HCT116 (cell line): Measurements from ENCODE around the gene NECAB3. TPM values are rescaled to one million over a fixed set of nuclear protein-coding genes. Genes with fewer than 3 reads are reported as not detected.

Source experiments
- ATAC-seq: fragments of 200-7000 bp; cut with Tn5 transposase; 2 replicates; pipeline ENCODE4 v1.9.1; 2020; ENCODE audit warnings: mild to moderate bottlenecking, moderate library complexity
- BruUV-seq: library from RNA; stranded (reverse); fragments of 400-500 nt; replicated peaks from 2 replicates; lab custom pipeline; 2021; lab: Mats Ljungman, UMichigan
- CTCF ChIA-PET: fragments of 300-600 bp; sonication (Branson Sonifier 250); formaldehyde crosslinking; loops from one replicate; lab custom pipeline; 2021; ENCODE audit warnings: antibody characterized with exemption; lab: Charles Lee
- POLR2A ChIA-PET: fragments of 300-600, 350-600 bp; sonication (Branson Sonifier 250); formaldehyde crosslinking; loops from one replicate; lab custom pipeline; 2021; ENCODE audit warnings: antibody characterized with exemption; lab: Charles Lee
- RAD21 ChIA-PET, 2 experiments: fragments of 300-600 bp; sonication (Branson Sonifier 250); formaldehyde crosslinking; loops; one replicate each; lab custom pipeline; 2023; ENCODE audit warnings: low total read pairs in 2 of 2; ENCODE audit not compliant: uncharacterized antibody in 2 of 2, unreplicated experiment in 2 of 2, low non-redundant PET in 1 of 2; lab: Charles Lee
- DNase-seq: peaks from one replicate; pipeline ENCODE4 v3.0.0-alpha.2; 2010; ENCODE audit warnings: low read depth, low spot score
- H2AFZ ChIP-seq: fragments of 200-600 bp; shearing (Covaris generic), sonication (generic); 2 replicates; pipeline ENCODE4 v1.6.1; 2017; ENCODE audit warnings: low read depth, mixed run types, mixed read lengths, antibody characterized with exemption, low read length; ENCODE audit not compliant: poor library complexity, severe bottlenecking
- H3K27ac ChIP-seq: 2 replicates; pipeline ENCODE4 v1.5.1; 2012; ENCODE audit warnings: low read depth, low read length
- H3K27me3 ChIP-seq: fragments of 200-600 bp; sonication (generic); 2 replicates; pipeline ENCODE4 v1.6.1; 2016; ENCODE audit warnings: mixed run types, low read length, mixed read lengths; ENCODE audit not compliant: insufficient read depth
- H3K36me3 ChIP-seq, 2 experiments: fragments of 200-500 bp in 1 of 2; fragments of 200-600 bp in 1 of 2; sonication (Bioruptor generic) in 1 of 2; sonication (generic) in 1 of 2; 2 replicates each; pipeline versions ENCODE4 v1.5.1 to v1.6.1; 2014 to 2016; ENCODE audit warnings: low read length in 2 of 2, inconsistent platforms in 1 of 2, mixed read lengths in 1 of 2, mixed run types in 1 of 2; ENCODE audit not compliant: insufficient read depth in 2 of 2, control insufficient read depth in 1 of 2
- H3K4me1 ChIP-seq, 2 experiments: fragments of 200-600 bp in 1 of 2; sonication (generic) in 1 of 2; 2 replicates each; pipeline versions ENCODE4 v1.5.1 to v1.6.1; 2012 to 2017; ENCODE audit warnings: low read length in 2 of 2, inconsistent platforms in 1 of 2, mild to moderate bottlenecking in 1 of 2, mixed read lengths in 1 of 2, mixed run types in 1 of 2, moderate library complexity in 1 of 2; ENCODE audit not compliant: insufficient read depth in 2 of 2, control insufficient read depth in 1 of 2
- H3K4me2 ChIP-seq: fragments of 200-600 bp; sonication (generic); 2 replicates; pipeline ENCODE4 v1.6.1; 2017; ENCODE audit warnings: mixed run types, low read length, mixed read lengths
- H3K4me3 ChIP-seq, 2 experiments: fragments of 200-600 bp in 1 of 2; sonication (generic) in 1 of 2; replicated peaks in 1 of 2; 2 replicates each; pipeline ENCODE4 v1.5.1; 2011 to 2016; ENCODE audit warnings: low read length in 2 of 2, control low read depth in 1 of 2, low read depth in 1 of 2, mild to moderate bottlenecking in 1 of 2, mixed read lengths in 1 of 2, mixed run types in 1 of 2
- H3K79me2 ChIP-seq: fragments of 200-600 bp; sonication (generic); 2 replicates; pipeline ENCODE4 v1.6.1; 2017; ENCODE audit warnings: mild to moderate bottlenecking, mixed run types, low read length, moderate library complexity, mixed read lengths; ENCODE audit not compliant: insufficient read depth
- H3K9ac ChIP-seq: fragments of 200-600 bp; sonication (generic); 2 replicates; pipeline ENCODE4 v1.6.1; 2016; ENCODE audit warnings: low read length, mixed read lengths
- H3K9me2 ChIP-seq: fragments of 200-600 bp; sonication (generic), shearing (Covaris generic); 2 replicates; pipeline ENCODE4 v1.6.1; 2017; ENCODE audit warnings: mixed run types, mild to moderate bottlenecking, moderate library complexity; ENCODE audit not compliant: insufficient read depth
- H3K9me3 ChIP-seq, 2 experiments: fragments of 200-500 bp in 1 of 2; fragments of 200-600 bp in 1 of 2; sonication (Bioruptor generic) in 1 of 2; sonication (generic) in 1 of 2; 2 replicates each; pipeline ENCODE4 v1.6.1; 2014 to 2017; ENCODE audit warnings: low read length in 2 of 2, mixed read lengths in 2 of 2, inconsistent platforms in 1 of 2, low read depth in 1 of 2, mild to moderate bottlenecking in 1 of 2, mixed run types in 1 of 2, moderate library complexity in 1 of 2; ENCODE audit not compliant: control insufficient read depth in 1 of 2, insufficient read depth in 1 of 2
- H4K20me1 ChIP-seq: fragments of 200-600 bp; sonication (generic), shearing (Covaris generic); 2 replicates; pipeline ENCODE4 v1.6.1; 2017; ENCODE audit warnings: mixed run types, mild to moderate bottlenecking, moderate library complexity; ENCODE audit not compliant: insufficient read depth
- ATF3 ChIP-seq: IDR thresholded peaks from 2 replicates; pipeline ENCODE4 v1.6.1; 2012
- CBX3 ChIP-seq: IDR thresholded peaks from 2 replicates; pipeline ENCODE4 v1.6.1; 2012; ENCODE audit warnings: low read depth
- EGR1 ChIP-seq: IDR thresholded peaks from 2 replicates; pipeline ENCODE4 v1.6.1; 2012; ENCODE audit warnings: low read depth
- ELF1 ChIP-seq: IDR thresholded peaks from 2 replicates; pipeline ENCODE4 v1.6.1; 2012; ENCODE audit warnings: low read depth, borderline replicate concordance
- EZH2 ChIP-seq: fragments of 200-600 bp; sonication (generic); IDR thresholded peaks from 2 replicates; pipeline ENCODE4 v1.6.1; 2017; ENCODE audit warnings: antibody characterized with exemption, mixed run types
- FOSL1 ChIP-seq: IDR thresholded peaks from 2 replicates; pipeline ENCODE4 v1.6.1; 2012; ENCODE audit warnings: low read depth
- JUND ChIP-seq: IDR thresholded peaks from 2 replicates; pipeline ENCODE4 v1.6.1; 2012
- POLR2AphosphoS5 ChIP-seq: IDR thresholded peaks from 2 replicates; pipeline ENCODE4 v1.6.1; 2011; ENCODE audit warnings: mild to moderate bottlenecking, low read depth, low read length, moderate library complexity
- RAD21 ChIP-seq: IDR thresholded peaks from 2 replicates; pipeline ENCODE4 v1.6.1; 2012; ENCODE audit warnings: low read depth, mild to moderate bottlenecking
- ZFX ChIP-seq: fragments of 450-650 bp; IDR thresholded peaks from 2 replicates; pipeline ENCODE4 v1.6.1; 2017
- ZNF274 ChIP-seq: fragments of 200-500 bp; sonication (Bioruptor generic); IDR thresholded peaks from 2 replicates; pipeline ENCODE4 v1.6.1; 2014; ENCODE audit warnings: mild to moderate bottlenecking, low read depth, low read length, inconsistent platforms
- intact Hi-C: fragments of 100-400 bp; cut with micrococcal nuclease; formaldehyde crosslinking; loops from 2 replicates; pipeline ENCODE4 v1.10.0; 2022
- total RNA-seq: library from RNA; stranded (reverse); gene quantifications from one replicate; pipeline ENCODE4 v1.2.1, GENCODE V29; 2021; ENCODE audit not compliant: unreplicated experiment
- TF ChIP-seq, protein P1 (sequence below), 3 experiments: fragments of 200-600 bp in 1 of 3; sonication (generic) in 1 of 3; IDR thresholded peaks in 2 of 3; conservative IDR thresholded peaks in 1 of 3; 2 replicates each; pipeline ENCODE4 v1.5.1; 2012 to 2017; ENCODE audit warnings: low read depth in 2 of 3, low read length in 2 of 3, antibody characterized with exemption in 1 of 3, borderline replicate concordance in 1 of 3, control low read depth in 1 of 3, mild to moderate bottlenecking in 1 of 3, mixed read lengths in 1 of 3, mixed run types in 1 of 3, moderate library complexity in 1 of 3; ENCODE audit not compliant: insufficient read depth in 1 of 3
- TF ChIP-seq, protein P2 (sequence below): IDR thresholded peaks from 2 replicates; pipeline ENCODE4 v1.6.1; 2012
- TF ChIP-seq, protein P3 (sequence below): IDR thresholded peaks from 2 replicates; pipeline ENCODE4 v1.6.1; 2011; ENCODE audit warnings: mild to moderate bottlenecking, low read length, moderate library complexity; ENCODE audit not compliant: insufficient replicate concordance; ENCODE audit errors: extremely low read depth

The NECAB3 gene
- total RNA-seq, 1 experiment from 2014 or later: 48.1 TPM

DNA sequence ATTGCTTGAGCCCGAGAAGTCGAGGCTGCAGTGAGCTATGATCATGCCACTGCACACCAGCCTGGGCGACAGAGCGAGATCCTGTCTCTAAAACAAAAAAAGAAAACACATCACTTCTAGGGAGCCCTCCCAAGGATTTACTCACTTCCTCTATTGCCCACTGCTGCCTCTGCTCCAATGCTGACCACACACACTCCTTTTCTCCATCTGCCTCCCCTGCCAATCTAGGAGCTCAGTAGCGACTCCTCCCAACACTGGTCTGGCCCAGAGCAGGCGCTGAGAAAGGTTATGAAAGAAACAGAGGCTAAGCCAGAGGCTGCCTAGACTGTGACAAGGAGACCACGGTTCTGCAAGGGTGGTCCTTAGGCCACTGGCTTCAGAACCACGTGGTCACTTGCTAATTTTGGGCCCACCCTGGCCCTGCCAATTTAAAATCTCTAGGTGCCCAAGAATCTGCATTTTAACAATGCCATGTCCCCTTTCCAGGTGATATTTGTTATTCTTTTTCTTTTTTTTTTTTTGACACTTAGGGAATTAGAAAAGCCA lies 13.2 kb upstream of the NECAB3 start:
- Histone ChIP-seq H2AFZ (peak overlapping the region; percentile 26), H3K27ac (no peak overlapping the region), H3K4me1 (peaks cover 13 to 35% of the 10 kb centered on the region in 2 experiments), H3K4me2 (no peak overlapping the region), H3K9me3 (no peaks in the 10 kb centered on the region), H3K9me2 (no peaks in the 10 kb centered on the region), H3K4me3 (no peak overlapping the region), H3K9ac (0 out of 2 replicates have a peak overlapping the region, but pooled peaks have one; percentile 36), H3K36me3 (no peaks in the 10 kb centered on the region), H3K27me3 (no peaks in the 10 kb centered on the region), H3K79me2 (peaks cover 29% of the 10 kb centered on the region), H4K20me1 (no peaks in the 10 kb centered on the region)
- ATAC-seq: no peak
- ChIA-PET RAD21 (no interaction called here), CTCF (no interaction called here), POLR2A (no interaction called here)
- BruUV-seq: no TSS peak
- TF ChIP-seq, protein P1, sequence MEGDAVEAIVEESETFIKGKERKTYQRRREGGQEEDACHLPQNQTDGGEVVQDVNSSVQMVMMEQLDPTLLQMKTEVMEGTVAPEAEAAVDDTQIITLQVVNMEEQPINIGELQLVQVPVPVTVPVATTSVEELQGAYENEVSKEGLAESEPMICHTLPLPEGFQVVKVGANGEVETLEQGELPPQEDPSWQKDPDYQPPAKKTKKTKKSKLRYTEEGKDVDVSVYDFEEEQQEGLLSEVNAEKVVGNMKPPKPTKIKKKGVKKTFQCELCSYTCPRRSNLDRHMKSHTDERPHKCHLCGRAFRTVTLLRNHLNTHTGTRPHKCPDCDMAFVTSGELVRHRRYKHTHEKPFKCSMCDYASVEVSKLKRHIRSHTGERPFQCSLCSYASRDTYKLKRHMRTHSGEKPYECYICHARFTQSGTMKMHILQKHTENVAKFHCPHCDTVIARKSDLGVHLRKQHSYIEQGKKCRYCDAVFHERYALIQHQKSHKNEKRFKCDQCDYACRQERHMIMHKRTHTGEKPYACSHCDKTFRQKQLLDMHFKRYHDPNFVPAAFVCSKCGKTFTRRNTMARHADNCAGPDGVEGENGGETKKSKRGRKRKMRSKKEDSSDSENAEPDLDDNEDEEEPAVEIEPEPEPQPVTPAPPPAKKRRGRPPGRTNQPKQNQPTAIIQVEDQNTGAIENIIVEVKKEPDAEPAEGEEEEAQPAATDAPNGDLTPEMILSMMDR (IDR thresholded peaks at IDR 0.05 in 2 of 3, conservative IDR thresholded peaks at IDR 0.05 in 1 of 3; ENCODE audit: borderline replicate concordance in 1 of 3, insufficient read depth in 1 of 3, low read depth in 2 of 3, low read length in 2 of 3): no peak
- TF ChIP-seq, protein P2, sequence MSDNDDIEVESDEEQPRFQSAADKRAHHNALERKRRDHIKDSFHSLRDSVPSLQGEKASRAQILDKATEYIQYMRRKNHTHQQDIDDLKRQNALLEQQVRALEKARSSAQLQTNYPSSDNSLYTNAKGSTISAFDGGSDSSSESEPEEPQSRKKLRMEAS: no peak
- no peak for TF ChIP-seq EGR1
- no peak for TF ChIP-seq ZNF274
- no peak for TF ChIP-seq POLR2AphosphoS5
- TF ChIP-seq, protein P3, sequence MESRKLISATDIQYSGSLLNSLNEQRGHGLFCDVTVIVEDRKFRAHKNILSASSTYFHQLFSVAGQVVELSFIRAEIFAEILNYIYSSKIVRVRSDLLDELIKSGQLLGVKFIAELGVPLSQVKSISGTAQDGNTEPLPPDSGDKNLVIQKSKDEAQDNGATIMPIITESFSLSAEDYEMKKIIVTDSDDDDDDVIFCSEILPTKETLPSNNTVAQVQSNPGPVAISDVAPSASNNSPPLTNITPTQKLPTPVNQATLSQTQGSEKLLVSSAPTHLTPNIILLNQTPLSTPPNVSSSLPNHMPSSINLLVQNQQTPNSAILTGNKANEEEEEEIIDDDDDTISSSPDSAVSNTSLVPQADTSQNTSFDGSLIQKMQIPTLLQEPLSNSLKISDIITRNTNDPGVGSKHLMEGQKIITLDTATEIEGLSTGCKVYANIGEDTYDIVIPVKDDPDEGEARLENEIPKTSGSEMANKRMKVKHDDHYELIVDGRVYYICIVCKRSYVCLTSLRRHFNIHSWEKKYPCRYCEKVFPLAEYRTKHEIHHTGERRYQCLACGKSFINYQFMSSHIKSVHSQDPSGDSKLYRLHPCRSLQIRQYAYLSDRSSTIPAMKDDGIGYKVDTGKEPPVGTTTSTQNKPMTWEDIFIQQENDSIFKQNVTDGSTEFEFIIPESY: no peak
- TF ChIP-seq CBX3: no peak
- TF ChIP-seq RAD21: no peak
- TF ChIP-seq ATF3: no peak
- no peak for TF ChIP-seq FOSL1
- no peak for TF ChIP-seq EZH2
- TF ChIP-seq ELF1: no peak
- TF ChIP-seq JUND: no peak
- no peak for TF ChIP-seq ZFX
- no peak for DNase-seq
- intact Hi-C loops: no loop called here
